ENCODE data around the gene LRRC45.

Gene LRRC45

GRCh38 chr17:82065638-82066303 lies 42.7 kb downstream of the LRRC45 start, which contains the start of gene DUS1L:
Gene DUS1L (minus strand): TSS chr17:82065804. CDS start chr17:82065059, 745 bp downstream.
- no peak for DNase-seq

- no peak for DNase-seq
Measured at GRCh38 chr17:82070611-82071010, 47.5 kb downstream of the LRRC45 start.

- DNase-seq: no peak
Measured at GRCh38 chr17:82072827-82073226, 49.7 kb downstream of the LRRC45 start.

- DNase-seq: no peak
Measured at GRCh38 chr17:82073446-82073845, 50.3 kb downstream of the LRRC45 start.

GRCh38 chr17:82076018-82076784 lies 53.1 kb downstream of the LRRC45 start:
- no peak for DNase-seq

GRCh38 chr17:82076785-82077591 lies 53.9 kb downstream of the LRRC45 start:
- no peak for DNase-seq

GRCh38 chr17:82077617-82078358 lies 54.7 kb downstream of the LRRC45 start:
- no peak for DNase-seq

- no peak for DNase-seq
Measured at GRCh38 chr17:82078433-82078832, 55.3 kb downstream of the LRRC45 start.

- DNase-seq: no peak
Measured at GRCh38 chr17:82079001-82079677, 56.0 kb downstream of the LRRC45 start.

GRCh38 chr17:82080048-82080788 lies 57.1 kb downstream of the LRRC45 start:
- no peak for DNase-seq

All from NCI-H748 treated with DMSO at 0.1 percent for 48 hours (cell line).